Ishikawa (cell line): ENCODE results near the gene CRYGN.

Experiments
- CEBPB ChIP-seq: IDR thresholded peaks from 2 replicates; pipeline ENCODE4 v1.6.1; 2012
- CREB1 ChIP-seq: IDR thresholded peaks from 2 replicates; pipeline ENCODE4 v1.6.1; 2012; ENCODE audit warnings: low read depth
- EGR1 ChIP-seq: IDR thresholded peaks from 2 replicates; pipeline ENCODE4 v1.6.1; 2012
- EP300 ChIP-seq: IDR thresholded peaks from 2 replicates; pipeline ENCODE4 v1.6.1; 2012; ENCODE audit warnings: borderline replicate concordance
- FOXM1 ChIP-seq: IDR thresholded peaks from 2 replicates; pipeline ENCODE4 v1.6.1; 2012; ENCODE audit warnings: low read depth, borderline replicate concordance
- MAX ChIP-seq: IDR thresholded peaks from 2 replicates; pipeline ENCODE4 v1.6.1; 2012
- NFIC ChIP-seq: IDR thresholded peaks from 2 replicates; pipeline ENCODE4 v1.6.1; 2012
- RAD21 ChIP-seq: IDR thresholded peaks from 2 replicates; pipeline ENCODE4 v1.6.1; 2012; ENCODE audit warnings: low read depth
- REST ChIP-seq: IDR thresholded peaks from 2 replicates; pipeline ENCODE4 v1.6.1; 2012; ENCODE audit warnings: low read depth, mild to moderate bottlenecking
- TAF1 ChIP-seq: IDR thresholded peaks from 2 replicates; pipeline ENCODE4 v1.6.1; 2012; ENCODE audit warnings: low read depth, mild to moderate bottlenecking
- TCF12 ChIP-seq: IDR thresholded peaks from 2 replicates; pipeline ENCODE4 v1.6.1; 2012; ENCODE audit warnings: low read depth
- TEAD4 ChIP-seq: IDR thresholded peaks from 2 replicates; pipeline ENCODE4 v1.6.1; 2012
- USF1 ChIP-seq: IDR thresholded peaks from 2 replicates; pipeline ENCODE4 v1.6.1; 2012
- YY1 ChIP-seq: IDR thresholded peaks from 2 replicates; pipeline ENCODE4 v1.6.1; 2012; ENCODE audit warnings: low read depth
- ZBTB7A ChIP-seq: IDR thresholded peaks from 2 replicates; pipeline ENCODE4 v1.6.1; 2012; ENCODE audit warnings: low read depth

The CRYGN gene

GRCh38 chr7:151399906-151400305, 40.0 kb downstream of the CRYGN start:
- TF ChIP-seq YY1 (no peak), RAD21 (no peak), NFIC (no peak), TCF12 (no peak), CEBPB (no peak), CREB1 (no peak), ZBTB7A (no peak), EP300 (no peak), REST (no peak), TAF1 (no peak), USF1 (no peak), EGR1 (no peak), TEAD4 (no peak), FOXM1 (no peak), MAX (no peak)

- TF ChIP-seq CREB1 (no peak), FOXM1 (no peak), NFIC (no peak), MAX (no peak), EGR1 (no peak), TAF1 (no peak), USF1 (no peak), ZBTB7A (no peak), TCF12 (no peak)
Observed at GRCh38 chr7:151399305-151399601, 40.7 kb downstream of the CRYGN start.

GRCh38 chr7:151398446-151399304, 41.3 kb downstream of the CRYGN start:
- TF ChIP-seq EGR1: no peak
- no peak for TF ChIP-seq YY1
- no peak for TF ChIP-seq FOXM1
- TF ChIP-seq USF1: no peak
- TF ChIP-seq NFIC: no peak
- TF ChIP-seq EP300: no peak
- no peak for TF ChIP-seq MAX
- no peak for TF ChIP-seq TEAD4
- TF ChIP-seq CREB1: no peak
- no peak for TF ChIP-seq REST
- TF ChIP-seq RAD21: no peak
- TF ChIP-seq TCF12: no peak
- TF ChIP-seq ZBTB7A: no peak
- no peak for TF ChIP-seq TAF1
- no peak for TF ChIP-seq CEBPB

GRCh38 chr7:151397026-151397425, 42.9 kb downstream of the CRYGN start:
- TF ChIP-seq EGR1: no peak
- TF ChIP-seq NFIC: no peak
- TF ChIP-seq REST: no peak
- TF ChIP-seq EP300: no peak
- no peak for TF ChIP-seq RAD21
- no peak for TF ChIP-seq FOXM1
- no peak for TF ChIP-seq USF1
- no peak for TF ChIP-seq MAX
- no peak for TF ChIP-seq TCF12
